Measurements from ENCODE around the gene SH3BP5. TPM values are rescaled to one million over a fixed set of nuclear protein-coding genes. Genes with fewer than 3 reads are reported as not detected.

The SH3BP5 gene
- total RNA-seq, 1 donor from 2014 or later = 80.5 TPM

GRCh38 chr3:15281817-15282216 lies 50.6 kb downstream of the SH3BP5 start:
- H3K4me1 Mint-ChIP-seq = peaks cover 24% of the 10 kb centered on the region
- H3K27me3 Mint-ChIP-seq (ENCODE audit: low read depth) = no peaks in the 10 kb centered on the region
- no peak overlapping the region for H3K4me3 Mint-ChIP-seq
- no peaks in the 10 kb centered on the region for H3K36me3 Mint-ChIP-seq
- no peak overlapping the region for H3K27ac Mint-ChIP-seq
- no peak for TF ChIP-seq CTCF (IDR thresholded peaks at IDR 0.05; ENCODE audit: unreplicated experiment)
- no peak for DNase-seq (ENCODE audit: low spot score in 2 of 2, unreplicated experiment in 2 of 2)
- no peaks in the 10 kb centered on the region for H3K9me3 Mint-ChIP-seq

DNA sequence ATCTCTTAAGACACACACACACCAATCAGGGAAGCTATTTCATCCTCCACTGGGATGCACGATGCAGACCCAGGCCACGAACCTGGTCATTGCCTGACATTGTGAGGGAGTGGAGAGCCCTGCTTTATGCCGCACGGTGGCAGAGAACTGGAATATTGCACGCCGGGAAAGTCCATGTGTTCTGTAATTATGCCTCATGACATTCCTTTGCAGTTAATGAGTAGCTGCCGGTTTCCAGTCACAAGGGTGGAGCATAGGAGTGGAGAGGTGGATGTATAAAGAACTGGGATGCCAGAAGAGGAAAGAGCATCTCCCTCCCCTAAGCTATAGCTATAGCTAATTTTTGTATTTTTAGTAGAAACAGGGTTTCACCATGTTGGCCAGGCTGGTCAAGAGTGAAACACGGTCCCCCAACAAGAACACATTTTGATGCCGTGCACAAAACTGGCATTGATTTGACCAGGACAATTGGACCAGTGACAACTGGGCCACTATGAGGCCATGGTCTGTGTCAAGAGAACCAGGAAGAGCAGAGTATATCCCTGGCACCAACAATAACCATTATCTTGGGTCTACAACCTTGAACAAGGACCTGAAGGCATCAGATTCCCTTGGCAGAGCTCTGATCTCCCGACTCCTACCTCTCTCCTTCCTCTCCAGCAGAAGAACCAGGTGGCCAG lies 51.4 kb downstream of the SH3BP5 start:
- H3K9me3 Mint-ChIP-seq = no peaks in the 10 kb centered on the region
- H3K4me1 Mint-ChIP-seq = peaks cover 24% of the 10 kb centered on the region

GRCh38 chr3:15279671-15280402 lies 52.5 kb downstream of the SH3BP5 start:
- H3K4me1 Mint-ChIP-seq = peaks cover 21% of the 10 kb centered on the region
- H3K27me3 Mint-ChIP-seq (ENCODE audit: low read depth) = no peaks in the 10 kb centered on the region
- peak overlapping the region; percentile 36 for H3K27ac Mint-ChIP-seq
- DNase-seq (ENCODE audit: low spot score in 2 of 2, unreplicated experiment in 2 of 2) = no peak
- H3K4me3 Mint-ChIP-seq = no peak overlapping the region
- H3K36me3 Mint-ChIP-seq = peaks cover 2% of the 10 kb centered on the region
- no peak for TF ChIP-seq CTCF (IDR thresholded peaks at IDR 0.05; ENCODE audit: unreplicated experiment)
- no peaks in the 10 kb centered on the region for H3K9me3 Mint-ChIP-seq

More for the DNA sequence above, 51.4 kb downstream of the SH3BP5 start:
- Mint-ChIP-seq H3K27me3 (ENCODE audit: low read depth) (no peaks in the 10 kb centered on the region), H3K36me3 (no peaks in the 10 kb centered on the region), H3K27ac (no peak overlapping the region), H3K4me3 (no peak overlapping the region)
- no peak for TF ChIP-seq CTCF (IDR thresholded peaks at IDR 0.05; ENCODE audit: unreplicated experiment)
- DNase-seq (ENCODE audit: low spot score in 2 of 2, unreplicated experiment in 2 of 2) = no peak

DNA sequence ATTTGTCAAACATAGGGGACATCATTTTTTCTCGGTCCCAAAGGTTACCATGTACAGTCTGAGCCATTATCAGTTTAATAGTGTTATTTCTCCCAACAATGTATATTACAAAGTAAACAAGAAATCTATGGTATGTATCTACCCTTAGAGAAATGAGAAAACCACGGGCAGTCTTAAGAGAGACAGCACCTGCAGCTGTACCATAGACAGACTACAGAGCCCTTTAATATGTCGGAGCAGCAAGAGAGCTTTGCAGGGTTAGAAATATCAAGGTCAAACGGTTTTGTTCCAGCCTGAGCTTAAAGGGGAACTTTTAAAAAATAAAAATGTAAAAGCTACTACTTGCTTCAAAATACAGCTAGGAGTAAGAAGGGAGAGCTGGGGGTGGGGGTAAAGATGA lies 53.2 kb downstream of the SH3BP5 start:
- no peak for DNase-seq (ENCODE audit: low spot score in 2 of 2, unreplicated experiment in 2 of 2)
- H3K4me1 Mint-ChIP-seq = peaks cover 17% of the 10 kb centered on the region
- no peaks in the 10 kb centered on the region for H3K27me3 Mint-ChIP-seq (ENCODE audit: low read depth)
- peak overlapping the region; percentile 53 for H3K27ac Mint-ChIP-seq
- peaks cover 4% of the 10 kb centered on the region for H3K36me3 Mint-ChIP-seq
- TF ChIP-seq CTCF (IDR thresholded peaks at IDR 0.05; ENCODE audit: unreplicated experiment) = no peak
- no peak overlapping the region for H3K4me3 Mint-ChIP-seq
- no peaks in the 10 kb centered on the region for H3K9me3 Mint-ChIP-seq

GRCh38 chr3:15277861-15278500 lies 54.4 kb downstream of the SH3BP5 start:
- no peak for TF ChIP-seq CTCF (IDR thresholded peaks at IDR 0.05; ENCODE audit: unreplicated experiment)
- H3K9me3 Mint-ChIP-seq = no peaks in the 10 kb centered on the region
- no peaks in the 10 kb centered on the region for H3K27me3 Mint-ChIP-seq (ENCODE audit: low read depth)
- H3K36me3 Mint-ChIP-seq = peaks cover 4% of the 10 kb centered on the region
- no peak overlapping the region for H3K27ac Mint-ChIP-seq
- H3K4me3 Mint-ChIP-seq = no peak overlapping the region
- H3K4me1 Mint-ChIP-seq = peaks cover 14% of the 10 kb centered on the region
- no peak for DNase-seq (ENCODE audit: low spot score in 2 of 2, unreplicated experiment in 2 of 2)

All from mesothelial cell of epicardium (in vitro differentiated cells).